ENCODE results near the gene ADORA1.

ADORA1 gene

DNA sequence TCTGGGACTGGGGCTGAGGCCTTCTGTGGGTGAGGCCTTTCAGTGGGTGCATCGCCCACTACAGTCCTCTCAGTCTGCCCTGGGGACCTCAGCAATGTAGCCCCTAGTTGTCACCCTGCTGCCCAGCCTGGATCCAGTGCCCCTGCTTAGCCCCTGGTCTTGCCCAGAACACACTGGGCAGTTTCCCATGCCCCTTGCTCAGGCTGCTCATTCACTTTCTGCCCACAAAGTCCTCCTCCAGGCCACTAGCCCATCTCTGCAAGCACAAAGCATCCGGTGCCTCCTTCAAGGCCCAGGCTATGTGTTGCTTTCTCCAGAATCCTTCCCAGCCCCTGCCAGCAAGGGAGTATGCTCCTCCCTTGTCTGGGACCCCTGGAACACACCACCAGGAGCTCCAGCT, 5.4 kb upstream of the ADORA1 start:
- Histone ChIP-seq H3K27me3 (ENCODE audit: insufficient read depth, low read length) (no peaks in the 10 kb centered on the region; the same call in none of the 2 replicates), H3K27ac (ENCODE audit: low read depth, low read length, poor library complexity, severe bottlenecking) (no peak overlapping the region), H3K79me2 (ENCODE audit: insufficient read depth, low read length) (no peaks in the 10 kb centered on the region), H3K9me3 (ENCODE audit: low read length) (no peaks in the 10 kb centered on the region), H3K4me1 (ENCODE audit: insufficient read depth, low read length, severe bottlenecking) (no peaks in the 10 kb centered on the region), H2AFZ (ENCODE audit: low read length) (no peak overlapping the region), H3K4me2 (ENCODE audit: low read length) (no peak overlapping the region), H3K36me3 (ENCODE audit: insufficient read depth, low read length) (no peaks in the 10 kb centered on the region), H3K9me2 (ENCODE audit: low read depth, low read length) (no peaks in the 10 kb centered on the region), H4K20me1 (ENCODE audit: insufficient read depth, low read length) (no peaks in the 10 kb centered on the region), H3K9ac (ENCODE audit: low read length) (no peak overlapping the region), H3K4me3 (ENCODE audit: low read depth, low read length, poor library complexity, severe bottlenecking) (no peak overlapping the region), H3F3A (ENCODE audit: insufficient read depth, low read length) (no peaks in the 10 kb centered on the region)
- no peak for TF ChIP-seq EZH2 (IDR thresholded peaks at IDR 0.05; ENCODE audit: borderline replicate concordance, low read length)
- TF ChIP-seq, protein P1, sequence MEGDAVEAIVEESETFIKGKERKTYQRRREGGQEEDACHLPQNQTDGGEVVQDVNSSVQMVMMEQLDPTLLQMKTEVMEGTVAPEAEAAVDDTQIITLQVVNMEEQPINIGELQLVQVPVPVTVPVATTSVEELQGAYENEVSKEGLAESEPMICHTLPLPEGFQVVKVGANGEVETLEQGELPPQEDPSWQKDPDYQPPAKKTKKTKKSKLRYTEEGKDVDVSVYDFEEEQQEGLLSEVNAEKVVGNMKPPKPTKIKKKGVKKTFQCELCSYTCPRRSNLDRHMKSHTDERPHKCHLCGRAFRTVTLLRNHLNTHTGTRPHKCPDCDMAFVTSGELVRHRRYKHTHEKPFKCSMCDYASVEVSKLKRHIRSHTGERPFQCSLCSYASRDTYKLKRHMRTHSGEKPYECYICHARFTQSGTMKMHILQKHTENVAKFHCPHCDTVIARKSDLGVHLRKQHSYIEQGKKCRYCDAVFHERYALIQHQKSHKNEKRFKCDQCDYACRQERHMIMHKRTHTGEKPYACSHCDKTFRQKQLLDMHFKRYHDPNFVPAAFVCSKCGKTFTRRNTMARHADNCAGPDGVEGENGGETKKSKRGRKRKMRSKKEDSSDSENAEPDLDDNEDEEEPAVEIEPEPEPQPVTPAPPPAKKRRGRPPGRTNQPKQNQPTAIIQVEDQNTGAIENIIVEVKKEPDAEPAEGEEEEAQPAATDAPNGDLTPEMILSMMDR (IDR thresholded peaks at IDR 0.05; ENCODE audit: low read length) = no peak

DNA sequence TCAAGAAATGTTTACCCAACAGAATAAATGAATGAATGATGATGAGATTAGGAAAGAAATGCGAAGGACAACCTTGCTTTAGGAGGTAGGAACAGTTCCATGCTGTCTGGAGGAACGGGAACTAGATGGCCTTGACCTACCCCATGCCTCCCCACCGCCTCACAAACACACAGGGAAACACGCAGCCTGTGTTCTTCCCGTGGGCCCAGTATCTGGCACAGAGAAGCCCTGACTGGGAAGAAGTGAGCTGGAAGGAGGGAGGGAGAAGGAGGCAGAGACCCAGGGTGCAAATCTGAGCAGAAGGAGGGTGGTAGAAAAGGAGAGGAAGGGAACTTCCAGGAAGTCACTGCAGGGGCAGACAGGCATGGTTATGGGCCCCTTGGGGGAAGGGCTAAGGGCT, 3.5 kb upstream of the ADORA1 start:
- Histone ChIP-seq H3K9me2 (ENCODE audit: low read depth, low read length) (no peaks in the 10 kb centered on the region), H3K9me3 (ENCODE audit: low read length) (no peaks in the 10 kb centered on the region), H3K4me1 (ENCODE audit: insufficient read depth, low read length, severe bottlenecking) (no peaks in the 10 kb centered on the region), H3K36me3 (ENCODE audit: insufficient read depth, low read length) (no peaks in the 10 kb centered on the region), H3K4me2 (ENCODE audit: low read length) (no peak overlapping the region), H3F3A (ENCODE audit: insufficient read depth, low read length) (no peaks in the 10 kb centered on the region), H3K79me2 (ENCODE audit: insufficient read depth, low read length) (no peaks in the 10 kb centered on the region), H4K20me1 (ENCODE audit: insufficient read depth, low read length) (no peaks in the 10 kb centered on the region), H3K27ac (ENCODE audit: low read depth, low read length, poor library complexity, severe bottlenecking) (no peak overlapping the region), H3K9ac (ENCODE audit: low read length) (no peak overlapping the region), H2AFZ (ENCODE audit: low read length) (no peak overlapping the region), H3K4me3 (ENCODE audit: low read depth, low read length, poor library complexity, severe bottlenecking) (no peak overlapping the region), H3K27me3 (ENCODE audit: insufficient read depth, low read length) (no peaks in the 10 kb centered on the region; the same call in 1 of the 2 replicates)
- TF ChIP-seq, protein P1 (IDR thresholded peaks at IDR 0.05; ENCODE audit: low read length) = no peak
- TF ChIP-seq EZH2 (IDR thresholded peaks at IDR 0.05; ENCODE audit: borderline replicate concordance, low read length) = no peak

DNA sequence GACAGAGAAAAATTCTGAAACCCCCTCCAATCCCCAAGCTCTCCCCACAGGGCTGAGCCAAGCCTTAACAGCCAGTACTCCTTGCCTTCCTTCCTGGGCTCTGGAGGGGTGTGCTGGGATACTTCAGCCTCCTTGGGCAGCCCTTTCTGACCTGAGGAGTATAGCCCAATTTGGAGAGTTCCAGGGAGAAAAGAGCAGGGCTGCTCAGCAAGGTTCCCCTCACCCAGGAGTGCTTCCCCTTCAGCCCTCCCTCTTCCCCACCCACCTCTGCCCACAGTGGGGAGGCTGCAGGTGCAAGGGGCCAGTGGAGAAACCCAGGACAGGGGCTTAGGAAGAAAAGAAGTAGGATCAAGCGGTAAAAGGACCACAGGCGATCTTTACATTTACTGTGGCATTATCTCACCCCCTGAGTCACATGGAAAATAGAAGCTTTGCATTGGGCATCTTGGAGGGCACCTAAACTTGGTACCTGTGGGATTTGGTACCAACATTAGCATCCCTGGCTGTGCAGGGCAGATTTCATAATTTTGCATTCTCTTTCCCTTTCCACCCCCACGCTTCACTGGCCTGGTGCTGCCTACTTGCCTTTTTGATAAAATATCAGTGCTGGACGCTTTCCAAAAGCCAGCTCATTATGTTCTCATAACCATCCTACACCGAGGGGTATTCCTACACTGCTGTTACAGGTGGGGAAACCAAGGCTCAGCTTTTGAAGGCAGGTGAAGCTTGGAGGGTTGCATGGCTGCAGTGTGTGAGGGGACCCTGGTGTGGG, 2.8 kb upstream of the ADORA1 start:
- Histone ChIP-seq H3K4me2 (ENCODE audit: low read length) (no peak overlapping the region), H3F3A (ENCODE audit: insufficient read depth, low read length) (no peaks in the 10 kb centered on the region), H2AFZ (ENCODE audit: low read length) (no peak overlapping the region), H3K9ac (ENCODE audit: low read length) (no peak overlapping the region), H3K27me3 (ENCODE audit: insufficient read depth, low read length) (no peaks in the 10 kb centered on the region; the same call in 1 of the 2 replicates), H3K36me3 (ENCODE audit: insufficient read depth, low read length) (no peaks in the 10 kb centered on the region), H3K79me2 (ENCODE audit: insufficient read depth, low read length) (no peaks in the 10 kb centered on the region), H3K9me2 (ENCODE audit: low read depth, low read length) (no peaks in the 10 kb centered on the region), H3K27ac (ENCODE audit: low read depth, low read length, poor library complexity, severe bottlenecking) (no peak overlapping the region), H4K20me1 (ENCODE audit: insufficient read depth, low read length) (no peaks in the 10 kb centered on the region), H3K9me3 (ENCODE audit: low read length) (no peaks in the 10 kb centered on the region), H3K4me3 (ENCODE audit: low read depth, low read length, poor library complexity, severe bottlenecking) (no peak overlapping the region), H3K4me1 (ENCODE audit: insufficient read depth, low read length, severe bottlenecking) (no peaks in the 10 kb centered on the region)
- TF ChIP-seq, protein P1 (IDR thresholded peaks at IDR 0.05; ENCODE audit: low read length) = no peak
- no peak for TF ChIP-seq EZH2 (IDR thresholded peaks at IDR 0.05; ENCODE audit: borderline replicate concordance, low read length)

Data from OCI-LY1 (cell line).